IMR-90 (cell line): Measurements from ENCODE around the gene TRIM44.

Experiments
- BHLHE40 ChIP-seq: fragments of 150-350 bp; IDR thresholded peaks from 2 replicates; pipeline ENCODE4 v1.6.1; 2016; ENCODE audit warnings: mild to moderate bottlenecking, low read depth, low read length
- CTCF ChIP-seq: conservative IDR thresholded peaks from 2 replicates; pipeline ENCODE4 v1.5.1; 2012; ENCODE audit warnings: mild to moderate bottlenecking, low read depth, low read length, improper control_type of control experiment
- FOS ChIP-seq: fragments of 150-350 bp; IDR thresholded peaks from 2 replicates; pipeline ENCODE4 v1.6.1; 2016; ENCODE audit warnings: low read depth, low read length
- RFX5 ChIP-seq: IDR thresholded peaks from 2 replicates; pipeline ENCODE4 v1.8.0; 2012; ENCODE audit warnings: low read depth, mild to moderate bottlenecking, low read length, moderate library complexity
- SMC3 ChIP-seq: fragments of 150-350 bp; IDR thresholded peaks from 2 replicates; pipeline ENCODE4 v1.6.1; 2016; ENCODE audit warnings: low read depth, mild to moderate bottlenecking, antibody characterized with exemption, low read length, moderate library complexity

DNA sequence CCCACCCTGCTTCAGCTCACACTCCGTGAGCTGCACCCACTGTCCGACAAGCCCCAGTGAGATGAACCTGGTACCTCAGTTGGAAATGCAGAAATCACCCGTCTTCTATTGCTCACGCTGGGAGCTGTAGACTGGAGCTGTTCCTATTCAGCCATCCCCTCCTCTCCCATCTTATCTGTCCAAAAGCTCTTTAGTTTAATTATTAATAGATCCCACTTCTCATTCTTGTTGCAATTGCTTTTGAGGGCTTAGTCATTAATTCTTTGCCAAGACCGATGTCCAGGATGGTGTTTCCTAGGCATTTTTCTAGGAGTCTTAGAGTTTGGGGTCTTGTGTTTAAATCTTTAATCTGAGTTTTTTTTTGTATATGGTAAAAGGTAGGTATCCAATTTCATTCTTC lies 116.8 kb downstream of the TRIM44 start:
- TF ChIP-seq BHLHE40 (no peak), SMC3 (no peak), CTCF (no peak), FOS (no peak), RFX5 (no peak)
